ENCODE measurements around the gene TALDO1. TPM values are rescaled to one million over a fixed set of nuclear protein-coding genes. Genes with fewer than 3 reads are reported as not detected.

Gene TALDO1
- total RNA-seq, 1 experiment from 2014 or later, result 137 TPM

GRCh38 chr11:796565-797295, 49.5 kb downstream of the TALDO1 start:
- no peaks in the 10 kb centered on the region for H3K9me3 Mint-ChIP-seq (ENCODE audit: unreplicated experiment)
- ChIA-PET CTCF (interaction anchor here (0.5 to 1.8 kb wide), 4 partner anchors 13 to 254 kb away, joined by 3 to 4 read pairs (median 3); partner anchors contain the start of gene TALDO1), POLR2A (interaction anchor here (0.6 to 3.8 kb wide), 22 partner anchors 7 to 1296 kb away, joined by 3 to 41 read pairs (median 6); partner anchors contain the start of genes CD151, GATD1, PNPLA2 and RPLP2)
- intact Hi-C loops (cut with micrococcal nuclease), result loop anchor here (2.0 to 5.0 kb wide), 2 partner anchors 34 to 134 kb away; no protein-coding TSS in a partner anchor
- no peak for TF ChIP-seq CTCF (IDR thresholded peaks at IDR 0.05; ENCODE audit: unreplicated experiment)
- DNase-seq (ENCODE audit: unreplicated experiment), result no peak
- H3K4me3 Mint-ChIP-seq (ENCODE audit: unreplicated experiment), result peak overlapping the region; percentile 84
- no peaks in the 10 kb centered on the region for H3K4me1 Mint-ChIP-seq (ENCODE audit: insufficient read depth, unreplicated experiment)
- no peaks in the 10 kb centered on the region for H3K27me3 Mint-ChIP-seq (ENCODE audit: insufficient read depth, unreplicated experiment)
- BruUV-seq (replicated peaks), result no TSS peak
- H3K36me3 Mint-ChIP-seq (ENCODE audit: insufficient read depth, unreplicated experiment), result peaks cover 28% of the 10 kb centered on the region
- H3K27ac Mint-ChIP-seq (ENCODE audit: low read depth, unreplicated experiment), result peak overlapping the region; percentile 94

- peak overlapping the region; percentile 94 for H3K27ac Mint-ChIP-seq (ENCODE audit: low read depth, unreplicated experiment)
- DNase-seq (ENCODE audit: unreplicated experiment), result peak; percentile 64
- H3K4me1 Mint-ChIP-seq (ENCODE audit: insufficient read depth, unreplicated experiment), result no peaks in the 10 kb centered on the region
- H3K27me3 Mint-ChIP-seq (ENCODE audit: insufficient read depth, unreplicated experiment), result no peaks in the 10 kb centered on the region
- H3K4me3 Mint-ChIP-seq (ENCODE audit: unreplicated experiment), result peak overlapping the region; percentile 84
- CTCF ChIA-PET, result interaction anchor here (0.6 to 1.3 kb wide), 4 partner anchors 21 to 190 kb away, joined by 3 to 4 read pairs (median 3); partner anchors contain the start of gene TALDO1
- H3K36me3 Mint-ChIP-seq (ENCODE audit: insufficient read depth, unreplicated experiment), result peaks cover 28% of the 10 kb centered on the region
- BruUV-seq (replicated peaks), result no TSS peak
- TF ChIP-seq CTCF (IDR thresholded peaks at IDR 0.05; ENCODE audit: unreplicated experiment), result no peak
- no peaks in the 10 kb centered on the region for H3K9me3 Mint-ChIP-seq (ENCODE audit: unreplicated experiment)
- POLR2A ChIA-PET, result interaction anchor here (0.6 to 3.8 kb wide), 18 partner anchors 8 to 1295 kb away, joined by 3 to 41 read pairs (median 6); partner anchors contain the start of genes GATD1, PNPLA2, RPLP2 and TALDO1
- intact Hi-C loops (cut with micrococcal nuclease), result loop anchor here (2.0 to 5.0 kb wide), 2 partner anchors 35 to 135 kb away; no protein-coding TSS in a partner anchor
Measured at GRCh38 chr11:797296-798092, 50.2 kb downstream of the TALDO1 start.

GRCh38 chr11:798093-798713, 50.9 kb downstream of the TALDO1 start, which contains the start of gene SLC25A22:
Gene SLC25A22, minus strand, starts transcription at chr11:798281. Its CDS starts 3,275 bp downstream, at chr11:795006.
- ChIA-PET CTCF (interaction anchor here (0.6 to 1.3 kb wide), 5 partner anchors 16 to 190 kb away, joined by 3 to 4 read pairs (median 3); no protein-coding TSS in a partner anchor), POLR2A (interaction anchor here (0.8 to 3.8 kb wide), 5 partner anchors 9 to 22 kb away, joined by 3 to 41 read pairs (median 23); partner anchors contain the start of genes GATD1, PNPLA2 and RPLP2)
- peak within 1 kb of the TSS; percentile 94 for H3K27ac Mint-ChIP-seq (ENCODE audit: low read depth, unreplicated experiment)
- H3K4me3 Mint-ChIP-seq (ENCODE audit: unreplicated experiment), result peak within 1 kb of the TSS; percentile 84
- H3K9me3 Mint-ChIP-seq (ENCODE audit: unreplicated experiment), result no peaks in the 10 kb centered on the region
- BruUV-seq (replicated peaks), result no TSS peak
- DNase-seq (ENCODE audit: unreplicated experiment), result peak; percentile 74
- TF ChIP-seq CTCF (IDR thresholded peaks at IDR 0.05; ENCODE audit: unreplicated experiment), result peak; percentile 88
- peaks cover 25% of the 10 kb centered on the region for H3K36me3 Mint-ChIP-seq (ENCODE audit: insufficient read depth, unreplicated experiment)
- no peaks in the 10 kb centered on the region for H3K27me3 Mint-ChIP-seq (ENCODE audit: insufficient read depth, unreplicated experiment)
- H3K4me1 Mint-ChIP-seq (ENCODE audit: insufficient read depth, unreplicated experiment), result no peaks in the 10 kb centered on the region
- intact Hi-C loops (cut with micrococcal nuclease), result loop anchor here (5.0 kb wide), 1 partner anchor 36 kb away; no protein-coding TSS in a partner anchor

Data from MCF 10A (cell line).